Sigmoid colon (tissue), 4 donors: ENCODE data around the gene NKX2-3.

Experiments used
- CTCF ChIP-seq, 4 experiments: fragments of 450-650 bp in 3 of 4; fragments of 200-600 bp in 1 of 4; IDR thresholded peaks; one replicate each; pipeline ENCODE4 v1.5.1; 2016 to 2019; ENCODE audit warnings: antibody characterized with exemption in 4 of 4, mild to moderate bottlenecking in 3 of 4, moderate library complexity in 2 of 4
- EP300 ChIP-seq, 4 donors: sonication (generic); formaldehyde crosslinking; IDR thresholded peaks; one replicate each; pipeline ENCODE4 v1.6.1; 2017; ENCODE audit warnings: antibody characterized with exemption in 4 of 4
- POLR2A ChIP-seq, 2 donors: fragments of 450-650 bp; IDR thresholded peaks; one replicate each; pipeline ENCODE4 v1.6.1; 2016; ENCODE audit warnings: antibody characterized with exemption in 2 of 2, mild to moderate bottlenecking in 2 of 2, moderate library complexity in 2 of 2

GRCh38 chr10:99540306-99540656 lies 7.5 kb downstream of the NKX2-3 start:
- TF ChIP-seq POLR2A (IDR thresholded peaks at IDR 0.05): no peak
- no peak for TF ChIP-seq CTCF (IDR thresholded peaks at IDR 0.05)
- TF ChIP-seq EP300 (IDR thresholded peaks at IDR 0.05): no peak
